Activated CD8-positive, alpha-beta memory T cell treated with anti-CD3 and anti-CD28 coated beads for 1 hour (primary cell): Measurements from ENCODE around the gene TLR2.

ENCODE experiments used
- DNase-seq, 2 donors: peaks; one replicate each; pipeline ENCODE4 v3.0.0-alpha.2; 2020; ENCODE audit warnings: low read depth in 1 of 2; ENCODE audit errors: extremely low read depth in 1 of 2

TLR2 gene

GRCh38 chr4:153729895-153730294 lies 45.8 kb downstream of the TLR2 start:
- DNase-seq = no peak

GRCh38 chr4:153731239-153731638 lies 47.2 kb downstream of the TLR2 start:
- DNase-seq = no peak

- DNase-seq = no peak
Measured at GRCh38 chr4:153733751-153734448, 49.8 kb downstream of the TLR2 start.

GRCh38 chr4:153735906-153736461 lies 51.9 kb downstream of the TLR2 start:
- no peak for DNase-seq

- no peak for DNase-seq
Measured at GRCh38 chr4:153741541-153741940, 57.5 kb downstream of the TLR2 start.

- no peak for DNase-seq
Measured at GRCh38 chr4:153745651-153746050, 61.6 kb downstream of the TLR2 start.

- DNase-seq = no peak
Measured at GRCh38 chr4:153747406-153747955, 63.4 kb downstream of the TLR2 start.

GRCh38 chr4:153748378-153748777 lies 64.3 kb downstream of the TLR2 start:
- DNase-seq = no peak

- peak; percentile 5 to 20 for DNase-seq
Measured at GRCh38 chr4:153750197-153750817, 66.2 kb downstream of the TLR2 start.

- no peak for DNase-seq
Measured at GRCh38 chr4:153755186-153755585, 71.1 kb downstream of the TLR2 start.
